ENCODE results near the gene ZC3H12D. TPM values are rescaled to one million over a fixed set of nuclear protein-coding genes. Genes with fewer than 3 reads are reported as not detected.

Gene ZC3H12D
- polyA plus RNA-seq, 3 donors from 2014 or later = not detected

DNA sequence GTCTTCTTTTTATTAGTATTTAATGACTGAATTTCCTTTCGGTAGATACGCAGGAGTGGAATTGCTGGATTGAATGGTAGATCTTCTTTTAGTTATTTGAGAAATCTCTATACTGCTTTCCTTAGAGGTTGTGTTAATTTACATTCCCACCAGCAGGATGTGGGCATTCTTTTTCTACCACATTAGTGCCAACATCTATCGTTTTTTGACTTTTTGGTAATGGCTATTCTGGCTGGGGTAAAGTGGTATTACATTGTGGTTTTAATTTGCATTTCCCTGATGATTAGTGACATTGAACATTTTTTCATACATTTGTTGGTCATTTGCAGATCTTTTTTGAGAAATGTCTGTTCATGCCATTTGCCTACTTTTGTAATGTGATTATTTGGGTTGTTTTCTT, 47.6 kb downstream of the ZC3H12D start:
- peaks cover 0 to 5% (median 0%) of the 10 kb centered on the region in 3 donors for H3K27me3 Mint-ChIP-seq (ENCODE audit: low read depth in 3 of 3)
- H3K4me1 Mint-ChIP-seq = peaks cover 0 to 6% of the 10 kb centered on the region in 2 donors
- DNase-seq = no peak
- no peaks in the 10 kb centered on the region for H3K9me3 Mint-ChIP-seq
- H3K4me3 Mint-ChIP-seq = no peak overlapping the region
- no peak overlapping the region for H3K27ac Mint-ChIP-seq
- no peaks in the 10 kb centered on the region for H3K36me3 Mint-ChIP-seq

DNA sequence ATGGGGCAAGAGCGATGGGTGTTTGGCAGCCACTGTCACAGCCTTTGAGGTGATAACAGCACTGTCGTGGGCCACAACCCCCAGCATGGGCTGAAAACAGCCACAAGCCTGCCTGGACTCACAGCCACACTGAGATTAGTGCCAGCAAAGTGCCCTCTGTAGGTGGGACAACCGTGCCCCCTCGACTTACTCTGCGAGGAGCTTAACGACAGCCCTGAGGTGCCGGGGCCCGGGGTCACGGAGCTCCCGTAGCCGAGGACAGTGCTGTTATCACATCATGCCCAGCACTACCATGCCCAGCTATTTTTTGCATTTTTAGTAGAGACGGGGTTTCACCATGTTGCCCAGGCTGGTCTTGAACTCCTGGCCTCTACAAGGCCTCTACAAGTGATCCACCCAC, 48.2 kb downstream of the ZC3H12D start:
- no peak overlapping the region for H3K4me3 Mint-ChIP-seq
- H3K27ac Mint-ChIP-seq = no peak overlapping the region

DNA sequence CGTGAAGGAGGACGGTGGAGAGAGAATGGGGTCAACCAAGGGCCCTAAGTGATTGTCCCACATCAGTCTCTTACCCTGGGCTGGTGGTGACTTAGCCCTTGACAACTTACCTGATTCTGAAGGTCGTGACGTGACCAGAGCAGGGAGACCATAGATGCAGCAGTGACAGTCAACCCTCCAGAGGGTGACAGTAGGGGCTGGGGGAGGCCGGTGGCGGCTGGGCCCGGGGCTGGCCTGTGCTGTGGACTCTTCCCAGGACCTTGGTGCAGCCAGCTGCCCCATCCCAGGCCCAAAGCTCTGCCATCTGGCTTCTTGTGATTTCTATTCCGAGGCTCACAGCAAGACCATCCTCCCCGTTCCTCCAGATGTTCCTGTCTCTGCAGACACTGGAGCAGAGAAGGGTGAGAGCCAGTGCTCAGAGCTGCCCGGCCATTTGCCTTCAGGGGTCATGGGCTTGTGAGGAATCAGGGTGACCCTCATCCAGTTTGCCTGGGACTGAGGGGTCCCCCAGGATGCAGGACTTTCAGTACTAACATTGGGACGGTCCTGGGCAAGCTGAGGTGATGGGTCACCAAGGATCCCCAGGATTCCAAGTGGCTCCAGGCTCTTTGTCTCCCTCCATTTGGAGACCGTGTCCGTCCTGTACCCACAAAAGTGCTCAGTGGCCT, 48.8 kb downstream of the ZC3H12D start:
- DNase-seq = no peak

More for the DNA sequence above, 48.2 kb downstream of the ZC3H12D start:
- H3K36me3 Mint-ChIP-seq = no peaks in the 10 kb centered on the region
- peaks cover 0 to 5% (median 0%) of the 10 kb centered on the region in 3 donors for H3K27me3 Mint-ChIP-seq (ENCODE audit: low read depth in 3 of 3)
- no peaks in the 10 kb centered on the region for H3K9me3 Mint-ChIP-seq
- no peak for DNase-seq
- H3K4me1 Mint-ChIP-seq = peaks cover 2 to 6% of the 10 kb centered on the region in 2 donors

DNA sequence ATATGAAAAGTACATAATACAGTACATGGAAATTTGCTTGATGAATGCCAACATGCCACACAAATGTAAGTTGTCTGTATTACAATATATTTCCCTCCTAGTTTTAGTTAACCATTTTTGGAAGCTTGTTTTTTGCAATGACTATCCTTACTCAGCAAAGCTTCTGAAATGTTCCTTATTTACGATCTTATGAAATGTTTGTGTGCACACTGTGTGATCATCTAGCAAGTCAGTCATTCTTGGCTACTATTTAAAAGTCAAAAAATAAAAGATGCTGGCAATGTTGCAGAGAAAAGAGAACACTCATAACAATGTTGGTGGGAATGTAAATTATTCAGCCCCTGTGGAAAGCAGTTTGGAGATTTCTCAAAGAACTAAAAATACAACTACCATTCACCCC, 50.9 kb downstream of the ZC3H12D start:
- Mint-ChIP-seq H3K27me3 (ENCODE audit: low read depth in 3 of 3) (peaks cover 1 to 5% (median 5%) of the 10 kb centered on the region in 3 donors), H3K4me3 (no peak overlapping the region), H3K27ac (no peak overlapping the region), H3K9me3 (no peaks in the 10 kb centered on the region), H3K4me1 (peaks cover 2 to 6% of the 10 kb centered on the region in 2 donors), H3K36me3 (no peaks in the 10 kb centered on the region)
- no peak for DNase-seq

More for the DNA sequence above, 48.8 kb downstream of the ZC3H12D start:
- Mint-ChIP-seq H3K27me3 (ENCODE audit: low read depth in 3 of 3) (peaks cover 0 to 5% (median 0%) of the 10 kb centered on the region in 3 donors), H3K4me3 (no peak overlapping the region), H3K9me3 (no peaks in the 10 kb centered on the region), H3K27ac (no peak overlapping the region), H3K36me3 (no peaks in the 10 kb centered on the region), H3K4me1 (peaks cover 2 to 6% of the 10 kb centered on the region in 2 donors)

DNA sequence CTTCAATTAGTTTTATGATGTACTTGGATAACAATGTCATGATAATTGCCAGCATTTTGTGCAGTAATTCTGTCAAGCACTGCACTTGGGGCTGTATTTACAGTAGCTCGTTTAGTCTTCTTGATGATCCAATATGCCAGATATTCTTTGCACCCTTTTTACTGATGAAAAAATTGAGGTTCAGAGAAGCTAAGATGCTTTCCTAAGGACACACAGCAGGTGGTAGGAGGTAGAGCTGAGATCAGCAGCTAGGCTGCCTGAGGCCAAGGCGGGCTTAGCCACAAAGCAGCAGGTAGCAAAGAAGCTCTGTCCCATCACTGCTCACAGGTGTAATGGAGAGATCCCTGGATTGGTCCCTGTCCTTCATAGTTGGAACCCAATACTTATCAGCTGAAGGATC, 51.4 kb downstream of the ZC3H12D start:
- H3K9me3 Mint-ChIP-seq = no peaks in the 10 kb centered on the region
- H3K27ac Mint-ChIP-seq = no peak overlapping the region
- no peak for DNase-seq

DNA sequence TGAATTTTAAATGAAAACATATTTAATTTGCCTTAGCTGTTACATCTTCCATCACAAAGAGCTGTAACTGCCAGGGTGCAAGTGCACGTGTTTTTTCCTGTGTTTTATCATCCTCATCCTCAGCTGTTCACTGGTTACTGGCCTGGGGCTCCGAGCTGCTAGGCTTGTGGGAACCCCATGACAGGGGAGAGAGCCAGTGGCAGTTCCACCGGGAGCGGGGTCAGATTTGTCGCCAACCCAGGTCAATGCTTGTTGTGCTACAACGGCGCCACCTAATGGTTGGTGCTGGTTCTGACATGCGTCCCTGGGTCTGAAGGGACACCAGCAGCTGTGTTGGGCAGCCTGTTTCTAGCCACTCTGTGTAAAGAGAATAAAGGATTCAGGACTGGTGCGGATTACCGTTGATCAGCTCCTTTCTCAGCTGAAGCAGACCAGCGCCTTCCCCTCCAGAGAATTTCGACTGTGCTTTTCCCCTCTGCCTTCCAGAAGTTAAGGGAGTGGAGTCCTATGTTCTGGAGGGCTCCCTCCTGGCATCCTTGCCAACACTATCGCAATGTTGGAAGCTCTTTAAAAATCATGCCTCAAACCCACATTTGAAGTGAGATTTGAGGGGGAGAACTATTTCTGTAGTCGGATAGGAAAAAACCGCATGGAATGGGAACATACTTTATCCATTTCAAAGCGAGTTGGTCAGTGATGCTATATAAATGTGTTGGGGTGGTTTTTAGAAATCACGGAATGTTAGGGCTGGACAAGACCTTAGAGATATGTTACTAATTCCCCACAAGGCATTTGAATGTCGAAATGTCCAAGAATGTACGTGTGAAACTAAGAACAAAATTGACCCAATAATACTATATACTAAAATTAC, 52.7 kb downstream of the ZC3H12D start:
- Mint-ChIP-seq H3K36me3 (no peaks in the 10 kb centered on the region), H3K4me1 (peaks cover 2% of the 10 kb centered on the region in 2 donors), H3K27ac (no peak overlapping the region), H3K4me3 (peak overlapping the region in 1 of 5 donors; percentile 44), H3K27me3 (ENCODE audit: low read depth in 3 of 3) (peaks cover 1 to 5% (median 3%) of the 10 kb centered on the region in 3 donors), H3K9me3 (no peaks in the 10 kb centered on the region)
- DNase-seq = peak; percentile 71 to 78 (median 75)

More for the DNA sequence above, 51.4 kb downstream of the ZC3H12D start:
- Mint-ChIP-seq H3K36me3 (no peaks in the 10 kb centered on the region), H3K4me3 (no peak overlapping the region), H3K27me3 (ENCODE audit: low read depth in 3 of 3) (peaks cover 1 to 5% (median 3%) of the 10 kb centered on the region in 3 donors), H3K4me1 (peaks cover 2 to 6% of the 10 kb centered on the region in 2 donors)

DNA sequence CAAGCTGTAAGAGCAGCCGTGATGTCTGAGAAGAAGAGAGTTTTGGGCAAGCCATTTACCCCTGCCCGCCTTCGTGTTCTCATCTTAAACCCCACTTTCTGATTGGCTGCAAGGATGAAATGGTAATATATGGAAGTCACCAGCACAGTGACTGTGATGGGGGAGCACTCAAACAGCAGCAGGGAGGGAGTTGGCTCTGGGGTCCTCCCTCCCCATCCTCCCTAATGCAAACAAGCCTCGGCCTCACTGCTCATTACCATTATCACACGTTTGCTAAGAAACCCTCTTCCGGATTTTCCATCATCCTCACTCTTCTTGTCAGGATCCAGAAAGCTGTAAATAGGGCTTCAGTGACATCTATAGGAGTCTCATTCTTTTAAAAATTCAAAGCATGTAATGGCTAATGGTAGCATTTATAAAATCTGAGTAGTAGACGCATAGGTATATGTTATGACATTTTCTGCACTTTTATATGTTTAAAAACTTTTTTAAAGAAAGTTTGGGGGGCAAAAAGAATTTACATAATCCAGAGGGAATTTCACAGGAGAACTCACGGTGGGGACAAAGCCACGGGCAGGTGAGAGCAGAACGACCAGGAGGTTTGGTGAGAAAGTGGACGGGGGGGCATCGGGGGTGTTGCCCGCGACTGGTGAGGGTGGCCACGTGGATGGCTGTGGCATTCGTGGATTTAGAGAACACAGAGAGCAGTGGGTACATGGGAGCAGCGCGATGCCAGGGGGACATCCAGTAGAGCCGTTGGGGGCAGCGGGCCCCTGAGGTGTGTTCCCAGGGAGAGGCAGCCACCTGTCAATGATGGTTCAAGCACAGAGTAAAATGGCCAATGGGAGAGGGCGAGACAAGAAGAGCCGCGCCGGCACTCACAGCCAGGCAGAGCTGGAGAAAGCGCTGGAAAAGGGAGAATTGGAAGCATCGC, 55.1 kb downstream of the ZC3H12D start:
- H3K27me3 Mint-ChIP-seq (ENCODE audit: low read depth in 3 of 3) = peaks cover 0 to 5% (median 1%) of the 10 kb centered on the region in 3 donors
- peaks cover 0 to 4% (median 0%) of the 10 kb centered on the region in 3 donors for H3K36me3 Mint-ChIP-seq
- DNase-seq = no peak
- no peaks in the 10 kb centered on the region for H3K9me3 Mint-ChIP-seq
- H3K4me1 Mint-ChIP-seq = peaks cover 0 to 2% of the 10 kb centered on the region in 2 donors
- H3K27ac Mint-ChIP-seq = no peak overlapping the region
- H3K4me3 Mint-ChIP-seq = no peak overlapping the region

DNA sequence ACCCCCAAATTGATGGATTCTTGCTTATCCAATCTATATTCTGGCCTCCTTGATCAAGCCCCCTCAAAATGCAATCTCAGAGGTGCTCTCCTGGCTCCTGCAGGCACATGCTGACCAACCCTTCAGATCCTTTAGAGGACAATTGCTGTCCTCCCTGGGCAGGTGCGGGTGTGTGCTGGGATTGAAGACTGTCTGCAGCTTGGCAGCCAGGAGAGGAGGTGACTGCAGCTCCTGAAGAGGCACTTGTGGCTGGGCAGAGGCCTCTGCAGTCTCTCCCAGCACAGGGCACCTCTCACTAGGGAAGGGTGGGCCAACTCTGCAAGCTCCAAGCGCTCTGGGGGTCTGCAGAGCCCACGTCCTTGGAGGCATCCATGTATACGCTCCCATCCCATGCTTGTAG, 56.2 kb downstream of the ZC3H12D start:
- Mint-ChIP-seq H3K9me3 (no peaks in the 10 kb centered on the region), H3K27me3 (ENCODE audit: low read depth in 3 of 3) (peaks cover 0 to 5% (median 1%) of the 10 kb centered on the region in 3 donors), H3K4me1 (peaks cover 0 to 2% of the 10 kb centered on the region in 2 donors), H3K27ac (no peak overlapping the region), H3K4me3 (no peak overlapping the region), H3K36me3 (peaks cover 0 to 4% (median 0%) of the 10 kb centered on the region in 3 donors)
- no peak for DNase-seq

DNA sequence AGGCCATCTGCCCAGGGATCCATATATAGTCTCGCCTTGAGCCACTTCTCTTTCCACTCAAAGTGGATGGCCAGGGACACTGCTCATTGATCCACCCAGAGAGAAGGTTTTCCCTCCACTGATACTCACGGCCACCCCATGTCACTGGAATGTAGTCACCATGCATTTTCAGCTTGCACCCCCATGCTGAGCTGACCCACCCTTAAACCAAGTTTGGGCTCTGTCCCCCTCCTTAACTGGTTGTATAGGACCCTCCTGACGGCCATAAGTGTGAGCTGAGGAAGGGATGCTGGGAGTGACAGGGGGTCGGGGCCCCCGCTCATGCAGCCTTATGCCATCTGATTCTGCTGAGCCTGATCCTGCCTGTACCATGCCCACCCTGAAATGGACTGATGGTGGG, 59.1 kb downstream of the ZC3H12D start:
- no peak overlapping the region for H3K4me3 Mint-ChIP-seq
- no peaks in the 10 kb centered on the region for H3K4me1 Mint-ChIP-seq
- no peak for DNase-seq
- H3K36me3 Mint-ChIP-seq = peaks cover 0 to 4% (median 0%) of the 10 kb centered on the region in 3 donors
- H3K27ac Mint-ChIP-seq = no peak overlapping the region
- no peaks in the 10 kb centered on the region for H3K9me3 Mint-ChIP-seq
- H3K27me3 Mint-ChIP-seq (ENCODE audit: low read depth in 3 of 3) = peaks cover 0 to 10% (median 1%) of the 10 kb centered on the region in 3 donors

DNA sequence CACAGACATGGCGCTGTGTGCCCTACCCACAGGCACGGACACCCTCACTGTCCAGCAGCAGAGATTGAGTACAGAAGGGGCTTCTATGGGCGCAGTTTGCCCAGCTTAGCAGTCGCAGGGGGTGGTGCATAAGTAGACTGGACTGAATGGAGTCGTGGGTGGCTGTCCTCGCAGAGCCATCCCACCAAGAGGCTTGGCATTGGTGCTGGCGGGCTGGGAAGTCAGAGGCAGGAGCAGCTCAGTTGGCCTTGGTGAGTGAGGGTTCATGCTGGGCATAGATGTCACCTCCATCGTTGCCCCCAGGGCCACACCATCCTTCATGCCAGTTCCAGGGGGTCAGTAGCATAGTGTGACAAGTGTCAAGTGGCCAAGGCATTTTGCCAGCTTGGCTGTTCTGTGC, 59.6 kb downstream of the ZC3H12D start:
- DNase-seq = no peak
- Mint-ChIP-seq H3K36me3 (peaks cover 0 to 4% (median 0%) of the 10 kb centered on the region in 3 donors), H3K4me1 (no peaks in the 10 kb centered on the region), H3K27ac (no peak overlapping the region), H3K27me3 (ENCODE audit: low read depth in 3 of 3) (peaks cover 0 to 10% (median 1%) of the 10 kb centered on the region in 3 donors), H3K4me3 (no peak overlapping the region), H3K9me3 (no peaks in the 10 kb centered on the region)

DNA sequence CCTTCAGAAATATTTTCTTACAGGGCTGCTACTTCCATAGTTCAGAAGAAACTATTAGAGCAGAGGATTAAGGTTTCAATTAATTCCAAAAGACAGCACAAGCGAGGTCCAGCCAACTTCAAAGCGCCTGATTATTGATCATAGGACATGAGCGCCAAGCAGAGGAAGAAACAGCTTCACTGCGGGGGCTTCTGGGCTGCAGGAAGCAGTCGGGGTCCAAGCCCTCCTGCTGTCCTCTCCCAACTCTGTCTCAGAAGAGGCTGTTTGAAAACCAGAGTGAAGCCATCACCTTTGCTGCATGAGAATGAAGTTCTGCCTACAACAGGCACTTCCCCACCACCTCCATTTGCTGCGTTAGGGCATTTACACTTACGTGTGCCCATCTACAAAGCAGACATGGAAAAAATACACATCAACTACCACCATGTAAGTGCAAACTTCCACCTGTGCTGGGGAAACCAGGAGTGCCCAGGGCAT, 60.8 kb downstream of the ZC3H12D start:
- H3K9me3 Mint-ChIP-seq = no peaks in the 10 kb centered on the region
- no peak overlapping the region for H3K4me3 Mint-ChIP-seq

DNA sequence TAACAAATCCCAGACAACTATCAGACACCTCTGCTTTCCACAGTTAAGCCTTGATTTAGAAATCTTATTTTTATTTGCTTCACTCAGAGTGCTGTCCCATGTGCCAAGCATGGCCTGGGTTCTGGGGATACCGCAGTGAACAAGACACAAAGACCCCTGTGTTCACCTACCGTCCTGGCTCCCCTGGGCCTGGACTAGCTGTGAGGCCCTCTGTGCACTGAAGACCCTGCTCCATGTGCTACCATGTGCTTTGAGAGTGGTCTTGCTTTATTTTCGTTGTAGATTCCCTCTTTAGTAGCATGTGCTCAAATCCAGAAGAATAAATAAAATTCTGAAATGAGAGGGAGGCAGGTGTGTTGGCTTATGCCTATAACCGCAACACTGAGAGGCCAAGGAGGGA, 62.2 kb downstream of the ZC3H12D start:
- Mint-ChIP-seq H3K4me3 (no peak overlapping the region), H3K36me3 (peaks cover 0 to 4% (median 0%) of the 10 kb centered on the region in 3 donors), H3K9me3 (no peaks in the 10 kb centered on the region), H3K27me3 (ENCODE audit: low read depth in 3 of 3) (peaks cover 0 to 5% (median 0%) of the 10 kb centered on the region in 3 donors), H3K4me1 (no peaks in the 10 kb centered on the region), H3K27ac (no peak overlapping the region)
- DNase-seq = no peak

More for the DNA sequence above, 60.8 kb downstream of the ZC3H12D start:
- no peak for DNase-seq
- Mint-ChIP-seq H3K27me3 (ENCODE audit: low read depth in 3 of 3) (peaks cover 0 to 5% (median 0%) of the 10 kb centered on the region in 3 donors), H3K36me3 (peaks cover 0 to 4% (median 0%) of the 10 kb centered on the region in 3 donors), H3K4me1 (no peaks in the 10 kb centered on the region), H3K27ac (no peak overlapping the region)

DNA sequence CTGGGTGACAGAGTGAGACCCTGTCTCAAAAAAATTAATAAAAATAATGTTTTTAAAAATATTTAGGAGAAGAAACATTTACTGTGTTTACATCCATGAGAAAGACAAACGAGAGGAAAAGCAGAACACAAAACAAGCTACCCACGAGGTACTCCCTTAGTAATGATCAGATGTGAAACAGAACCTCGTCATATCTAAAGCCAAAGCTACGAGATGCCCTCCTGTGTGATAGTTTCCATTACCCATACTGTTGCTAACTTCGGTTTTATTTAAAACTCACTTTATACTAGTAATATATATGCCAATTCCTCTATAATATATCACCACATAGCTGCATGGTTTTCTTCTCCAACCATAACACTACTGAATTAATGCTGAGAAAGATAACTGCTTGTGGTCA, 63.7 kb downstream of the ZC3H12D start:
- peaks cover 0 to 5% (median 0%) of the 10 kb centered on the region in 3 donors for H3K27me3 Mint-ChIP-seq (ENCODE audit: low read depth in 3 of 3)
- H3K36me3 Mint-ChIP-seq = peaks cover 0 to 4% (median 0%) of the 10 kb centered on the region in 3 donors
- H3K4me3 Mint-ChIP-seq = no peak overlapping the region
- no peak overlapping the region for H3K27ac Mint-ChIP-seq
- no peaks in the 10 kb centered on the region for H3K9me3 Mint-ChIP-seq
- no peak for DNase-seq
- H3K4me1 Mint-ChIP-seq = no peaks in the 10 kb centered on the region

All from immature natural killer cell (primary cell).